Smooth muscle cell (in vitro differentiated cells): ENCODE measurements around the gene RRP36. TPM values are rescaled to one million over a fixed set of nuclear protein-coding genes. Genes with fewer than 3 reads are reported as not detected.

Experiments
- DNase-seq: peaks from one replicate; lab custom pipeline; 2025; ENCODE audit not compliant: unreplicated experiment; lab: John Stamatoyannopoulos, UW
- H2AFZ ChIP-seq: fragments of 200-600 bp; sonication (generic); 2 replicates; pipeline ENCODE4 v1.6.0; 2016; ENCODE audit warnings: antibody characterized with exemption, low read depth, mild to moderate bottlenecking
- H3F3A ChIP-seq: fragments of 200-600 bp; sonication (generic); 2 replicates; pipeline ENCODE4 v1.6.0; 2017; ENCODE audit warnings: antibody characterized with exemption, low read depth
- H3K27ac ChIP-seq: fragments of 200-600 bp; sonication (generic); 2 replicates; pipeline ENCODE4 v1.5.1; 2016; ENCODE audit warnings: low read depth, mild to moderate bottlenecking
- H3K27me3 ChIP-seq: fragments of 200-600 bp; sonication (generic); 2 replicates; pipeline ENCODE4 v1.6.1; 2016; ENCODE audit warnings: low read depth, mild to moderate bottlenecking
- H3K36me3 ChIP-seq: fragments of 200-600 bp; sonication (generic); 2 replicates; pipeline ENCODE4 v1.5.1; 2016; ENCODE audit warnings: low read depth
- H3K4me1 ChIP-seq: fragments of 200-600 bp; sonication (generic); 2 replicates; pipeline ENCODE4 v1.5.1; 2016; ENCODE audit warnings: low read depth
- H3K4me2 ChIP-seq: fragments of 200-600 bp; sonication (generic); 2 replicates; pipeline ENCODE4 v1.6.0; 2016; ENCODE audit warnings: mild to moderate bottlenecking
- H3K4me3 ChIP-seq: fragments of 200-600 bp; sonication (generic); 2 replicates; pipeline ENCODE4 v1.5.1; 2016; ENCODE audit warnings: mild to moderate bottlenecking
- H3K79me2 ChIP-seq: fragments of 200-600 bp; sonication (generic); 2 replicates; pipeline ENCODE4 v1.6.0; 2016; ENCODE audit warnings: low read depth, mild to moderate bottlenecking
- H3K9ac ChIP-seq: fragments of 200-600 bp; sonication (generic); 2 replicates; pipeline ENCODE4 v1.6.0; 2016; ENCODE audit warnings: low read depth
- H3K9me3 ChIP-seq: fragments of 200-600 bp; sonication (generic); replicated peaks from 2 replicates; pipeline ENCODE4 v1.5.1; 2016; ENCODE audit warnings: low read depth
- H4K20me1 ChIP-seq: fragments of 200-600 bp; sonication (generic); 2 replicates; pipeline ENCODE4 v1.6.0; 2016; ENCODE audit warnings: low read depth
- WGBS: methylation state at CpG from one replicate; pipeline ENCODE4 v1.1.7; 2016; ENCODE audit warnings: low lambda C conversion rate; 5-methylcytosine and 5-hydroxymethylcytosine counted together
- polyA plus RNA-seq: library from polyadenylated mRNA; unstranded; fragments of >200 nt; fragmentation: Nextera tagmentation; extraction: Ambion mirVana; gene quantifications from 2 replicates; pipeline ENCODE4 v1.2.1, GENCODE V29; 2016
- total RNA-seq: library from RNA; depleted of rRNA; stranded (reverse); fragments of >200 nt; gene quantifications from 2 replicates; pipeline ENCODE4 v1.2.3, GENCODE V29; 2014
- TF ChIP-seq, protein P1 (sequence below): fragments of 200-600 bp; sonication (generic); IDR thresholded peaks from 2 replicates; pipeline ENCODE4 v1.5.1; 2017; ENCODE audit warnings: borderline replicate concordance, mild to moderate bottlenecking, antibody characterized with exemption; ENCODE audit not compliant: insufficient read depth, poor library complexity, severe bottlenecking

The RRP36 gene
- total and polyA plus RNA-seq, 2 experiments from 2014 or later, result 64.8 to 72.7 TPM

DNA sequence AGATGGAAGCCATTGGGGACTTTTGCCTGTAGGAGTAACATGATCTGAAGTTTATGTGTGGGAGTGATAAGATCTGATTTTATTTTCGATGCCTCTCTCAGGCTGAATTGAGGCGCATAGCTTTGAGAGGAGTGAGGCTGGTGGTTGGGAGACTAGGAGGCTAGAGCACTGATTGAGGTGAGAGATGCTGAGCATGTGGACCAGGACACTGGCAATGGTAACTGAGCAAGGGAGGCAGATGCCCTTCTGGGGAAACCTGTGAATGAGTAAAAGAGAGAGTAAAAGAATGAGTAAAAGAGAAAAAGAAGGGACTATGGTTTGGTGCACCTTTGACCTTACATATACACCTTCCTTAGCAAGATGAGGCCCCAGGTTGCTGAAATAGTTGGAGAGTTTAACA, 3.0 kb downstream of the RRP36 start:
- peaks cover 41% of the 10 kb centered on the region for H3F3A ChIP-seq
- no peaks in the 10 kb centered on the region for H3K9me3 ChIP-seq
- no peak for DNase-seq
- H3K9ac ChIP-seq, result no peak overlapping the region
- no peaks in the 10 kb centered on the region for H3K27me3 ChIP-seq
- H4K20me1 ChIP-seq, result peaks cover 62% of the 10 kb centered on the region
- H3K4me3 ChIP-seq, result no peak overlapping the region
- no peak overlapping the region for H3K4me2 ChIP-seq
- H3K79me2 ChIP-seq, result peaks cover 31% of the 10 kb centered on the region
- H3K4me1 ChIP-seq, result peaks cover 16% of the 10 kb centered on the region
- no peak overlapping the region for H2AFZ ChIP-seq
- no peak overlapping the region for H3K27ac ChIP-seq
- H3K36me3 ChIP-seq, result peaks cover 3% of the 10 kb centered on the region
- 95% methylated on average over 2 of the region's 2 CpGs for WGBS
- TF ChIP-seq, protein P1, sequence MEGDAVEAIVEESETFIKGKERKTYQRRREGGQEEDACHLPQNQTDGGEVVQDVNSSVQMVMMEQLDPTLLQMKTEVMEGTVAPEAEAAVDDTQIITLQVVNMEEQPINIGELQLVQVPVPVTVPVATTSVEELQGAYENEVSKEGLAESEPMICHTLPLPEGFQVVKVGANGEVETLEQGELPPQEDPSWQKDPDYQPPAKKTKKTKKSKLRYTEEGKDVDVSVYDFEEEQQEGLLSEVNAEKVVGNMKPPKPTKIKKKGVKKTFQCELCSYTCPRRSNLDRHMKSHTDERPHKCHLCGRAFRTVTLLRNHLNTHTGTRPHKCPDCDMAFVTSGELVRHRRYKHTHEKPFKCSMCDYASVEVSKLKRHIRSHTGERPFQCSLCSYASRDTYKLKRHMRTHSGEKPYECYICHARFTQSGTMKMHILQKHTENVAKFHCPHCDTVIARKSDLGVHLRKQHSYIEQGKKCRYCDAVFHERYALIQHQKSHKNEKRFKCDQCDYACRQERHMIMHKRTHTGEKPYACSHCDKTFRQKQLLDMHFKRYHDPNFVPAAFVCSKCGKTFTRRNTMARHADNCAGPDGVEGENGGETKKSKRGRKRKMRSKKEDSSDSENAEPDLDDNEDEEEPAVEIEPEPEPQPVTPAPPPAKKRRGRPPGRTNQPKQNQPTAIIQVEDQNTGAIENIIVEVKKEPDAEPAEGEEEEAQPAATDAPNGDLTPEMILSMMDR, result no peak

DNA sequence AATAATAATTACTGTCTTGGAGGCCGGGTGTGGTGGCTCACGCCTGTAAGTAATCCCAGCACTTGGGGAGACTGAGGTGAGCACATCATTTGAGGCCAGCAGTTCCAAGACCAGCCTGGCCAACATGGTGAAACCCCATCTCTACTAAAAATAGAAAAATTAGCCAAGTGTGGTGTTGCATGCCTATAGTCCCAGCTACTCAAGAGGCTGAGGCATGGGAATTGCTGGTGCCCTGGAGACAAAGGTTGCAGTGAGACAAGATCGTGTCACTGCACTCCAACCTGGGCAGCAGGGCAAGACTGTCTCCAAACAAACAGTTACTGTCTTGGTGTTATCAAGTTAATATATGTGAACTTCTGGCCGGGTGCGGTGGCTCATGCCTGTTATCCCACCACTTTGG, 4.9 kb downstream of the RRP36 start:
- Histone ChIP-seq H3K9ac (no peak overlapping the region), H3K27ac (no peak overlapping the region), H3K27me3 (no peaks in the 10 kb centered on the region), H4K20me1 (peaks cover 78% of the 10 kb centered on the region), H3K4me3 (no peak overlapping the region), H3K4me1 (peaks cover 10% of the 10 kb centered on the region), H3K4me2 (no peak overlapping the region), H3K9me3 (no peaks in the 10 kb centered on the region), H3K79me2 (peaks cover 31% of the 10 kb centered on the region), H3F3A (peaks cover 42% of the 10 kb centered on the region), H2AFZ (no peak overlapping the region), H3K36me3 (peaks cover 3% of the 10 kb centered on the region)
- no peak for DNase-seq
- TF ChIP-seq, protein P1, result no peak
- 96% methylated on average over 5 of the region's 5 CpGs for WGBS

DNA sequence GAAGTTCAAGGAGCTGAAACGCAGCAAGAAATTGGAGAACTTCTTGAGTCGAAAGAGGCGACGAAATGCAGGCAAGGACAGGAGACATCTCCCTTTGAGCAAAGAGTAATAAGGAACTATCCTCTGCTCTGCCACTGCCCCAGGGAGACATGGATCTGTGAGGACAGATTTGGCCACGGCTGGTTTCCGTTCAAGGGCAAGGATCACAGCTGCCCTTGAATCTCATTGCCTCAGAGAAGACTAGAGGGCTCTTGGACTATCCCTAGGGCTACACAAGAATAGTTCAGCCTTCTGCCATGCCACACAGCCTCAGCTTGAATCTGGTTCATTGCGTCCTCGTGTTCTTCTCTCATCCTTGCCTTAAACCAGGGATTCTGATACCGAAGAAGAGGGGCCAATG, 7.7 kb downstream of the RRP36 start:
- no peak overlapping the region for H3K4me2 ChIP-seq
- H3K36me3 ChIP-seq, result peaks cover 3% of the 10 kb centered on the region
- H3K27ac ChIP-seq, result peak overlapping the region; percentile 17
- no peak for DNase-seq
- no peaks in the 10 kb centered on the region for H3K4me1 ChIP-seq
- H2AFZ ChIP-seq, result no peak overlapping the region
- H3K9me3 ChIP-seq, result no peaks in the 10 kb centered on the region
- no peak overlapping the region for H3K9ac ChIP-seq
- H3K27me3 ChIP-seq, result no peaks in the 10 kb centered on the region
- peaks cover 6% of the 10 kb centered on the region for H3K79me2 ChIP-seq
- H3F3A ChIP-seq, result peaks cover 44% of the 10 kb centered on the region
- H4K20me1 ChIP-seq, result peaks cover 75% of the 10 kb centered on the region
- TF ChIP-seq, protein P1, result no peak
- no peak overlapping the region for H3K4me3 ChIP-seq
- 99% methylated on average over 9 of the region's 9 CpGs for WGBS

DNA sequence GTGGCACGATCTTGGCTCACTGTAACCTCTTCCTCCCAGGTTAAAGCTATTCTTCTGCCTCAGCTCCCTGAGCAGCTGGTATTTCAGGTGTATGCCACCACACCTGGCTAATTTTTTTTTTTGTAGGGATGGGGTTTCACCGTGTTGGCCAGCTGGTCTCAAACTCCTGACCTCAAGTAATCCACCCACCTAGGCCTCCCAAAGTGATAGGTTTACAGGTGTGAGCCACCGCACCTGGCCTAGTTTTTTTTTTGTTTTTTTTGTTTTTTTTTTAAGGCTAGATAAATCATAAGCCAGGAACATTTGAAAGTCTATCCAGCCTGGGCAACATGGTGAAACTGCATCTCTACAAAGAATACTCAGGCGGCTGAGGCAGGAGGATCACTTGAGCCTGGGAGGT, 10.9 kb downstream of the RRP36 start:
- peaks cover 3% of the 10 kb centered on the region for H3K36me3 ChIP-seq

More for the DNA sequence above, 10.9 kb downstream of the RRP36 start:
- 96% methylated on average over 4 of the region's 4 CpGs for WGBS
- no peaks in the 10 kb centered on the region for H3K4me1 ChIP-seq
- DNase-seq, result no peak
- peaks cover 59% of the 10 kb centered on the region for H4K20me1 ChIP-seq
- H3K79me2 ChIP-seq, result no peaks in the 10 kb centered on the region
- H3K27me3 ChIP-seq, result no peaks in the 10 kb centered on the region
- H3K4me2 ChIP-seq, result no peak overlapping the region
- no peak overlapping the region for H3K4me3 ChIP-seq
- H3F3A ChIP-seq, result peaks cover 42% of the 10 kb centered on the region
- TF ChIP-seq, protein P1, result no peak
- H3K9ac ChIP-seq, result no peak overlapping the region
- H2AFZ ChIP-seq, result no peak overlapping the region
- no peak overlapping the region for H3K27ac ChIP-seq
- no peaks in the 10 kb centered on the region for H3K9me3 ChIP-seq
